A172 (cell line): ENCODE results near the gene POLR3A. TPM values are rescaled to one million over a fixed set of nuclear protein-coding genes. Genes with fewer than 3 reads are reported as not detected.
"Not testable (repeated sequence)": the region's sequence is repeated elsewhere in the genome, so short reads cannot be mapped to it uniquely, and the experiment has no call there.

ENCODE experiments used
- DNase-seq: peaks from one replicate; pipeline ENCODE4 v3.0.0-alpha.2; 2015; ENCODE audit warnings: low spot score
- total RNA-seq: library from RNA; depleted of rRNA; stranded (reverse); fragments of >200 nt; shearing (Covaris generic); gene quantifications from 2 replicates; pipeline ENCODE4 v1.2.3, GENCODE V29; 2014

The POLR3A gene
- total RNA-seq, 1 experiment from 2014 or later: 8.3 TPM

DNA sequence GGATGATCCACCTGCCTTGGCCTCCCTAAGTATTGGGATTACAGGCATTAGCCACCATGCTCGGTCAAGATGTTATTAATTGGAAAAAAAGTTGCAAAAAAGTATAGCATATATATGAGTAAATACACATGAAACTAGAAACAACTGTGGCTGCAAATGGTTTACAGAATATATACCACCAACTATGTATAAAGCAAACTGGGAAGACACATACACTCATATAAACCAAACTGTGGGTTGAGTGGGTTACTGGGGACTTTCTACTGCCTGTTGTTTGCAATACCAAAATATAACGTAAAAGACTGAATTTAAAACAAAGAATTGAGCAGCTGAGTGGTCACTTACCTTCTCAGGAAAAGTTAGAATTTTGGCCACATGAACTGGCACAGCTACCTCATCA lies 8.1 kb downstream of the POLR3A start:
- no peak for DNase-seq

GRCh38 chr10:78019264-78019663 lies 10.1 kb downstream of the POLR3A start:
- DNase-seq: no peak

- no peak for DNase-seq
These were observed 11.5 kb downstream of the POLR3A start for GRCh38 chr10:78017856-78018255.

GRCh38 chr10:78015546-78015945 lies 13.8 kb downstream of the POLR3A start:
- DNase-seq: no peak

GRCh38 chr10:78013564-78013963 lies 15.8 kb downstream of the POLR3A start:
- DNase-seq: no peak

GRCh38 chr10:78011065-78011464 lies 18.2 kb downstream of the POLR3A start:
- DNase-seq: no peak

- DNase-seq: no peak
These were observed 19.0 kb downstream of the POLR3A start for GRCh38 chr10:78010278-78010677.

DNA sequence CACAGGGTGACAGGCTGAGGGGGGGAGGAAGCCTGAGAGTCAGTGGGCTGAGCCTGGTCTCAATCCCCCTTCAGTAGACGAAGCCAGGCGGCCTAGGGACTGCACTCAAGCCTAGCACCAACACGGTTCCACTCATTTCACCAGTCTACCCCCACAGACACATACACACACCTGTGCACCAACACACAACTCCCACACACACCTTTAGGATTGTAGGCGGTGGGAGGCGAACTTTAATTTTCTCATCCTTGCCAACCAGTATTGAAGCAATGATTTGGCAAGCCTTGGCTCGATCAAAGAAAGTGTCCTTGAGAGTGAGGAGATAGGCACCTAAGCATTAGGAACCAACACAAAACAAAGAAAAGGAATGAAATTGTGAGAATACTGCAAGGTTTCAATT lies 19.7 kb downstream of the POLR3A start:
- no peak for DNase-seq

DNA sequence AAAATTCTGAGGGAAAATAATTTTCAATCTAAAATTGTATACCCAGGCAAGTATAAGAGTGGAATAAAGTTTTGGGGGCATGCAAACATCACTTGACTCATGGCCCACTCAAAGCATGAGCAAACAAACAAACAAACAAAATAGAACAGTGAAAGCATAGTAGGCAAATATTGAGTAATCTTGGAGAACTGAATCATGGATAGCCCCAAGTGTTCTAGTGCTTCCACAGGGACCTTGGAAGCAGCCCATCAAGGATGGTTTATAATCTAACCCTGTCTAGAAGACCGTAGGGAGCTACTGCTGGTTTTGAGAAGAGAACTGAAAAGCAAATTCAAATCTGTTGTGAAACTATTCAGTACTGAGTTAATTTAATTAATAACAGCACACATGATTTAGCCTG lies 22.1 kb downstream of the POLR3A start:
- no peak for DNase-seq

GRCh38 chr10:78004215-78005026 lies 24.9 kb downstream of the POLR3A start:
- DNase-seq: no peak

DNA sequence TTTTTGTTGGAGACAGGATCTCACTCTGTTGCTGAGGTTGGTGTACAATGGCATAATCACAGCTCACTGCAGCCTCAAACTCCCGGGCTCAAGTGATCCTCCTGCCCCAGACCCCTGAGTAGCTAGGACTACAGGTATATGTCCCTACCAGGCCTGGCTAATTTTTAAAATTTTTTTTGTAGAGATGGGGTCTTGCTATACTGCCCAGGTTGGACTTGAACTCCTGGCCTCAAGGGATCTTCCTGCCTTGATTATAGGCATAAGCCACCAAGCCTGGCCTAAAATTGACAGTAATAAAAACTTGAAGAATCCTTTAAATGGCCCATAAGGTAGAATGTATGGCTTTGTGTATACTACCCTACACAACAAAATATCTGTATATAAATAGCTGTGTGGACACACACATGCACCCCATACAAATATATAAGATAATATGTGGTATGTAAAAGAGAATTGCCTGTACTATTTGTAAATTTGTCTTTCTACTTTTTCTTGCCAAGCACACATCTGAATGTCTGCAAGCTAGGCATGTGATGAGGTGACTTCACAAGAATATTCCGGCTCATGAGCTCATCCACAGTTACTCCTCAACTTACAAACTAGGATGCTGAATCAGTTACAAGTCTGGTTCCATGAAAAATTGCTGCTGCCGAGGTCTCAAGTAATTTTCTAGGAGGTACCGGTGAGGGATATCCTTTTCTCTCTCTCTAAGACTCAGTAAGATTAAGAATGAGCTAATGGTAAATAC lies 26.6 kb downstream of the POLR3A start:
- no peak for DNase-seq

DNA sequence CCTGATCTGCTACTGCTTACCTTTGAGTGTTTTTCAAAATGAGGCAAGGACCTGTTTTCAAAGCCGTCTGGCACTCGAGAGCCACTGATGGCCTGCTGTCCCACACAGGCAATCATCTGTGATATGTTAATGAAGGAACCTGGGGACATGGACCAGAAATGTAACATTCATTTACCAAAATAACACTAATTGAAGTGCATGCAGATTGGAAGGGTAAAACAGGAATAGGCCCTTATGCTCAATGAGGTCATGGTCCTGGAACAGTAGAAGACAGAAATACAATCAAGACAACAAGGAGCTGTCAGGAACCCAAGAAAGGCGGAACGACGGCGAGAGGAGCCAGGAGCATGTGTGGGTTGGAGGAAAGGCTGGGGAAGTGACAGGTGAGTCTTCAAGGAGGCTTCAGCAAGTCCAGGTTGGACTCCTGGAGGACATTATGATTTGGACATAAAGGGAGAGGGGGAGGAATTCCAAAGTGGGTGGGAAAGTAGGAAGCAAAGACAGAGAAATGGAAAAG lies 28.3 kb downstream of the POLR3A start:
- DNase-seq: no peak

GRCh38 chr10:78000206-78000605 lies 29.1 kb downstream of the POLR3A start:
- DNase-seq: no peak

- not testable (repeated sequence) for DNase-seq
These were observed 30.5 kb downstream of the POLR3A start for GRCh38 chr10:77998780-77999179.

- no peak for DNase-seq
These were observed 35.7 kb downstream of the POLR3A start for GRCh38 chr10:77993620-77994019.

GRCh38 chr10:77989081-77989724 lies 40.1 kb downstream of the POLR3A start:
- DNase-seq: no peak

- no peak for DNase-seq
These were observed 41.6 kb downstream of the POLR3A start for GRCh38 chr10:77987671-77988255.

- no peak for DNase-seq
These were observed 44.3 kb downstream of the POLR3A start for GRCh38 chr10:77984986-77985385.

GRCh38 chr10:77983384-77984341 lies 45.7 kb downstream of the POLR3A start:
- peak; percentile 89 for DNase-seq

DNA sequence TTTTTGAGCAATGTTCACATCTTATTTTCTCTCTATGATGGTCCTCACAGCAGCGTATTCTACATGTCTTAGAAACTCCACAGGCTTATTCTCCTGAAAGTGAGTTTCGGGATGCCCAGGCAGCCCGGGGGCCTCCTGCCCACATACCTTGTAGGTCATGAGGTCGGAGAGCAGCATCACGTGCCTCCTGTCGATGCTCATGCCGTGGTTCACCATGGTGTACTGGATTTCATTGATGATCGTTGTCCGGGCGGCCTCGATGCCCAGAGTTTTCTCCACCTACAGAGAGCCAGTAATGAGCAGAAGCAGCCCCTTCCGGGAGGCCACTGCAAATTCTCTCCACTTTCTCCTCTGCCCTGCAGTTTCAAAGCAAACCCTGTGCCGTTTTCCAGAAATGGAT lies 48.0 kb downstream of the POLR3A start:
- DNase-seq: no peak

DNA sequence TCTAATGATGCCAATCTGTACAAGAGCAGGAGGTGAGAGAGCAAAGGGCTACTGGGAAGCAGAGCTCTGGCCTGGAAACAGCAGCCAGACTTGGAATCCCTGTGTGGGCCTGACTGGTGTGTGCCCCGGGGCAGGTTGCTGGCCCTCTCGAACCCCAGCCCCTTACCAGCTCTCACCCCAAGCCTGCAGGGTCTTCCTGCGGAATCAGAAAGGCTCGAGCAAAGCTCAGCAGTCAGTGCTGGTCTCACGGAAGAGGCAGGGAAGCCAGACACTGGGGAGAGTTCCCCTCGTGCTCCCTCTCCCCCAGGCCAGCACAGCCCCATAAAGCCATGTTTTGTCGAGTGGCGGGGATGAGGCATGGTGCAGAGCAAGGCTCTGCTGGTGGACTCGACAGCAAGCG lies 50.1 kb downstream of the POLR3A start:
- DNase-seq: no peak
